Measurements from ENCODE around the gene ZNF236. TPM values are rescaled to one million over a fixed set of nuclear protein-coding genes. Genes with fewer than 3 reads are reported as not detected.
A peak's percentile ranks its signal among the peaks of the same experiment; 100 is the strongest.
"Not testable (repeated sequence)": the region's sequence is repeated elsewhere in the genome, so short reads cannot be mapped to it uniquely, and the experiment has no call there.

ZNF236 gene
- total RNA-seq, 4 donors from 2014 or later: 13.4 to 38.0 (median 15.1) TPM

DNA sequence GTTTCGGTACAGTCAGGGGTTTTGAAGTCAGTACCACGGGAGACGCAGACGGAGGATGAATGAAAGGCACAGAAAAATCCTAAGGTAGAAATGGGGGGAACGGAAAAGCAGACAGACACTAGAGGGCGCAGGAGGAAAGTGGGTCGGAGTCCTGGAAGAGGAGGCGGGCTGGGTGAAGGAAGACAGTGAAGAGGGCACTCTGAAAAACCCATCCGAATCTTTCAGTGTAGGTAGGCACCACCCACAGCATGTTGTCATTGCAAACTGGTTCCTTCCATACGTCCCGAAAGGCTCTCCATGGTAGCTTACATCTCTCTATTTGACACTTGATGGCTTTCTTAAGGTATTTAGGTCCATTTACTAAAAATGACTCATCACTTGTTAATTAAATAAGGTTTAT, 18.5 kb upstream of the ZNF236 start:
- Histone ChIP-seq H3K9me3 (no peaks in the 10 kb centered on the region), H3K36me3 (peaks cover 3% of the 10 kb centered on the region), H3K4me1 (peaks cover 15% of the 10 kb centered on the region), H3K27ac (no peak overlapping the region), H3K4me3 (no peak overlapping the region), H3K27me3 (peaks cover 7% of the 10 kb centered on the region)
- TF ChIP-seq, protein P1, sequence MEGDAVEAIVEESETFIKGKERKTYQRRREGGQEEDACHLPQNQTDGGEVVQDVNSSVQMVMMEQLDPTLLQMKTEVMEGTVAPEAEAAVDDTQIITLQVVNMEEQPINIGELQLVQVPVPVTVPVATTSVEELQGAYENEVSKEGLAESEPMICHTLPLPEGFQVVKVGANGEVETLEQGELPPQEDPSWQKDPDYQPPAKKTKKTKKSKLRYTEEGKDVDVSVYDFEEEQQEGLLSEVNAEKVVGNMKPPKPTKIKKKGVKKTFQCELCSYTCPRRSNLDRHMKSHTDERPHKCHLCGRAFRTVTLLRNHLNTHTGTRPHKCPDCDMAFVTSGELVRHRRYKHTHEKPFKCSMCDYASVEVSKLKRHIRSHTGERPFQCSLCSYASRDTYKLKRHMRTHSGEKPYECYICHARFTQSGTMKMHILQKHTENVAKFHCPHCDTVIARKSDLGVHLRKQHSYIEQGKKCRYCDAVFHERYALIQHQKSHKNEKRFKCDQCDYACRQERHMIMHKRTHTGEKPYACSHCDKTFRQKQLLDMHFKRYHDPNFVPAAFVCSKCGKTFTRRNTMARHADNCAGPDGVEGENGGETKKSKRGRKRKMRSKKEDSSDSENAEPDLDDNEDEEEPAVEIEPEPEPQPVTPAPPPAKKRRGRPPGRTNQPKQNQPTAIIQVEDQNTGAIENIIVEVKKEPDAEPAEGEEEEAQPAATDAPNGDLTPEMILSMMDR (IDR thresholded peaks at IDR 0.05): peak in 1 of 2 donors; percentile 74
- TF ChIP-seq POLR2A (IDR thresholded peaks at IDR 0.05): no peak
- no peak for TF ChIP-seq EP300 (IDR thresholded peaks at IDR 0.05)
- DNase-seq (ENCODE audit: low spot score in 2 of 2): no peak
- 4% methylated on average over 11 of the region's 11 CpGs for WGBS

DNA sequence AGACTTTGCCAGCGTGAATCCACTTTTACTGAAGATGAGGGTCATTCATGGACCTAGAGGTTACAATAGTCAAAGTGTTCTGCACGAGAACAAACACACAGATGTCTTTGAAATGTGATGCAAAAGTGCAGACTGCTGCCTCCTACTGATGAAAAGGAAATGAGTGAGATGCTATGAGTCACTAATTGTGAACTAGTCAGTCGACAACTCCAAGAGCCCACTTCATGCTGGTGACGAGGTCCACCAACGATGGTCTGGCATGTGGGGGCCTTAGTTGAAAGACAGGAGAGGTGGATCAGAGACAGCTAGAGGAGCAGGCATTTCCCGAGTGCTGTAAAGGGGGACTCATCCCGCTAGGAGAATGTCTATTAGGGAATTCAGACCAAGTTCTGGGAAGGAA, 17.1 kb upstream of the ZNF236 start:
- Histone ChIP-seq H3K27ac (no peak overlapping the region), H3K9me3 (no peaks in the 10 kb centered on the region), H3K36me3 (peaks cover 3% of the 10 kb centered on the region), H3K27me3 (peaks cover 7% of the 10 kb centered on the region), H3K4me1 (peaks cover 15% of the 10 kb centered on the region), H3K4me3 (no peak overlapping the region)
- WGBS: 79% methylated on average over 7 of the region's 7 CpGs
- TF ChIP-seq POLR2A (IDR thresholded peaks at IDR 0.05) (no peak), POLR2AphosphoS5 (IDR thresholded peaks at IDR 0.05) (no peak), EP300 (IDR thresholded peaks at IDR 0.05) (no peak)
- TF ChIP-seq, protein P1 (IDR thresholded peaks at IDR 0.05): no peak
- DNase-seq (ENCODE audit: low spot score in 2 of 2): no peak

DNA sequence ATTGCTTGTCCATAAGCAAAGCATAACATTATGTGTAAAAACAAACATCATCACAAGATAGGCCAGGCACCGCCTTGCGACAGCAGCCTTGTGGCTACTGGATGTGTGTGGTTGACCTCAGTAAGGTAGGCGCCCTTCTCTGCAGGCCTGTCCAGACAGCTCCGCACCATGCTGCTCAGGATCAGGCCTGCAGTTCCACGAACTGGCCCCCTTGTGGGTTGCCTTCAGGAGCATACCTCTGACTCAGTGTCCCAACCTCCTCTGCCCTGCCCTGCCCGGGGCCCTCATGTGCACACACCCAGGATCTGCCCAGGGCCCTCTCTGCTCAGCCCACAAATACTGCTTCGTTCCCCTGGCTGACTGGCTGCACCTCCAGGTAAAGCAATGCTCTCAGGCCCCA, 16.1 kb upstream of the ZNF236 start:
- TF ChIP-seq POLR2A (IDR thresholded peaks at IDR 0.05) (no peak), POLR2AphosphoS5 (IDR thresholded peaks at IDR 0.05) (no peak), EP300 (IDR thresholded peaks at IDR 0.05) (no peak)
- TF ChIP-seq, protein P1 (IDR thresholded peaks at IDR 0.05): no peak
- no peak overlapping the region for H3K27ac ChIP-seq
- DNase-seq (ENCODE audit: low spot score in 2 of 2): no peak

DNA sequence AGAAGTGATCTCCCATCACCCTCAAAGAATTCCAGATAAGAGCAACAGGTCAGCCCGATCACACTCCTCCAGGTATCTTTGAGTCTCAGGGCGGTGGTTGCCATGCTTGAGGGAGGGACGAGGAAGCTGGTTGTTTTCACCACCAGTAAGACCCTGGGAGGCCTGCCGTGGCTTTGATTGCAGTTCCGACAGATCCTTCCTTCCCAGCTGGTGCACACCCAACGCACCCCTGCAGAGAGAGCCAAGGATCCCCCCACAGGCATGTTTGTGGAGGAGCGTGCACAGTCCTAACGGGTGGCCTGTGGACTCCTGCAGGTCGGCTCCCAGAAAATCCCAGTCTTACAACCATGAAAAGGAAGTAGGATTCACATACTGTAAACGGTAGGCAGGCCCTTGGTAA, 13.8 kb upstream of the ZNF236 start:
- DNase-seq (ENCODE audit: low spot score in 2 of 2): peak in 1 of 2 donors; percentile 44
- 84% methylated on average over 10 of the region's 10 CpGs for WGBS
- TF ChIP-seq, protein P1 (IDR thresholded peaks at IDR 0.05): no peak
- TF ChIP-seq POLR2A (IDR thresholded peaks at IDR 0.05) (no peak), POLR2AphosphoS5 (IDR thresholded peaks at IDR 0.05) (no peak), EP300 (IDR thresholded peaks at IDR 0.05) (no peak)
- Histone ChIP-seq H3K4me3 (no peak overlapping the region), H3K27ac (no peak overlapping the region), H3K4me1 (peaks cover 5% of the 10 kb centered on the region), H3K27me3 (no peaks in the 10 kb centered on the region), H3K9me3 (no peaks in the 10 kb centered on the region), H3K36me3 (peaks cover 3% of the 10 kb centered on the region)

More for the DNA sequence above, 16.1 kb upstream of the ZNF236 start:
- Histone ChIP-seq H3K4me3 (no peak overlapping the region), H3K4me1 (peaks cover 15% of the 10 kb centered on the region), H3K9me3 (no peaks in the 10 kb centered on the region), H3K36me3 (peaks cover 3% of the 10 kb centered on the region), H3K27me3 (peaks cover 6% of the 10 kb centered on the region)
- 76% methylated on average over 4 of the region's 7 CpGs for WGBS

DNA sequence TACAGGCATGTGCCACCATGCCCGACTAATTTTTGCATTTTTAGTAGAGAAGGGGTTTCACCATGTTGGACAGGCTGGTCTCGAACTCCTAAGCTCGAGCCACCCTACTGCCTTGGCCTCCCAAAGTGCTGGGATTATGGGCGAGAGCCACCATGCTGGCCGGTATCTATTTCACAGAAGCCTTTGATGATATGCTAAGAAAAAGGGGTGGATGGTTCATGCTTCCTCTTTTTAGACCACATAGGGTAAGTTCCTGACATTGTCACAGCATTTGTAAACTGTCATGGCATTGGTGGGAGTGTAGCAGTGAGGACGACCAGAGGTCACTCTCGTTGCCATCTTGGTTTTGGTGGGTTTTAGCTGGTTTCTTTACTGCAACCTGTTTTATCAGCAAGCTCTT, 10.8 kb upstream of the ZNF236 start:
- H3K4me1 ChIP-seq, H3K27ac ChIP-seq, H3K9me3 ChIP-seq, H3K27me3 ChIP-seq, H3K4me3 ChIP-seq: not testable (repeated sequence)
- H3K36me3 ChIP-seq: peaks cover 19% of the 10 kb centered on the region
- 90% methylated on average over 7 of the region's 7 CpGs for WGBS
- DNase-seq (ENCODE audit: low spot score in 2 of 2): peak in 1 of 2 donors; percentile 0

DNA sequence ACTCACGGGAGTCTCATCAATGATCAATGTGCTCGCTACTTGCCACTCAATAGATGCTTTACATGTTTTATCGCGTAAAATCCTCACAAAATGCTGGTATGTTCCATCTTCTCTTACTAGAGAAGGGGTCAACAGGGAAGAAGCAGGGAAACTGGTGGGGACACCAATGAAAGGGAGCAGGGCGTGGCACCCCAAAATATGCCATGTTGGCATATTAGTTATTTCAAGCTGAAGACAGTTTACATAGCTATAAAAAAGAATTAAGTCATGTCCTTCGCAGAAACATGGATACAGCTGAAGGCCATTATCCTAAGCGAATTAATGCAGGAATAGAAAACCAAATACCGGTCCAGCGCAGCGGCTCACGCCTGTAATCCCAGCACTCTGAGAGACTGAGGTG, 8.1 kb upstream of the ZNF236 start:
- Histone ChIP-seq H3K9me3 (no peaks in the 10 kb centered on the region), H3K36me3 (peaks cover 17% of the 10 kb centered on the region), H3K4me1 (no peaks in the 10 kb centered on the region), H3K27ac (no peak overlapping the region), H3K27me3 (no peaks in the 10 kb centered on the region), H3K4me3 (no peak overlapping the region)
- TF ChIP-seq, protein P1 (IDR thresholded peaks at IDR 0.05): no peak
- TF ChIP-seq EP300 (IDR thresholded peaks at IDR 0.05): no peak
- no peak for TF ChIP-seq POLR2AphosphoS5 (IDR thresholded peaks at IDR 0.05)
- no peak for TF ChIP-seq POLR2A (IDR thresholded peaks at IDR 0.05)
- DNase-seq (ENCODE audit: low spot score in 2 of 2): no peak
- WGBS: 90% methylated on average over 11 of the region's 11 CpGs

Measured in suprapubic skin (tissue), 4 donors.